ENCODE data around the gene TLE5. TPM values are rescaled to one million over a fixed set of nuclear protein-coding genes. Genes with fewer than 3 reads are reported as not detected.

The TLE5 gene
- total RNA-seq, 1 experiment from 2014 or later = 360 TPM

GRCh38 chr19:3075605-3076431, 13.5 kb upstream of the TLE5 start:
- intact Hi-C loops (cut with micrococcal nuclease; ENCODE audit: unreplicated experiment) = no loop called here
- DNase-seq (ENCODE audit: low spot score) = peak; percentile 56

DNA sequence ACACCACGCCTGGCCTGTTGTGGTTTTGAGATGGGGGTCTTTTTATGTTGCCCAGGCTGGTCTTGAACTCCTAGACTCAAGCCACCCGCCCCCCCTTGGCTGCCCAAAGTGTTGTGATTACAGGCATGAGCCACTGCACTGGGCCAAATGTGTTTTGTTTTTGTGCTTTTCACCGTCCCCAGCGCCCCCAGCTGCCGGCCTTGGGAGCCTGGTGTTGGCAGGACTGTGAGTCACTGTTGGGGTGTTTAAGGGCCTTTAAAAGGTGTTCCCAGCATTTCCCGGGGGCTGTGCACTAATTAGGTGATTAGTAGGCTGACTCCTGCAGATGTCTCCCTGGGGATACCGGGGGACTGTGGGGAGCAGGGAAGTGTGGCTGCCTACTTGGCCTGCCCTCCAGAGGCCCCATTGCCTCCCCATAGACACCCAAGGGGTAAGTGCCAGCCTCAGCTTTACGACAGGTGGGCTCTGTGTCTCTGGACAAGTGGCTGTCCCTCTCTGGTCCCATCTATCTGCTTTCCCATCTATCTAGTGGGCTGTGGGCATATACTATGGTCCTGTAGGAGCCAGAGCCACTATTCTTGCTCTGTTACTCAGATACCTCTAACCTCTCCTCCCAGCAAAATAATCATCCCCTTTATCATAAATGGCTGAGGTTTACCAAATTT, 11.8 kb upstream of the TLE5 start:
- BruUV-seq (replicated peaks) = no TSS peak
- H3K27ac ChIP-seq (ENCODE audit: low read depth, low read length, poor library complexity, severe bottlenecking) = peak overlapping the region; percentile 38
- POLR2A ChIA-PET (ENCODE audit: low non-redundant PET) = interaction anchor here (0.7 kb wide), 1 partner anchor 32 kb away, joined by 19 read pairs; no protein-coding TSS in a partner anchor
- DNase-seq (ENCODE audit: low spot score) = peak; percentile 47
- TF ChIP-seq EZH2 (IDR thresholded peaks at IDR 0.05; ENCODE audit: borderline replicate concordance, low read depth, low read length, poor library complexity, severe bottlenecking) = no peak
- peak; percentile 24; the same call in 1 of the 2 replicates for TF ChIP-seq CTCF (conservative IDR thresholded peaks at IDR 0.05; ENCODE audit: low read depth, low read length)
- intact Hi-C loops (cut with micrococcal nuclease; ENCODE audit: unreplicated experiment) = no loop called here
- peaks cover 11% of the 10 kb centered on the region for H3K4me1 ChIP-seq (ENCODE audit: insufficient read depth, low read length, poor library complexity, severe bottlenecking)
- no peaks in the 10 kb centered on the region for H3K27me3 ChIP-seq (replicated peaks; ENCODE audit: insufficient read depth, low read depth, low read length, poor library complexity)
- no peak overlapping the region for H3K4me3 ChIP-seq (ENCODE audit: low read depth, low read length, poor library complexity, severe bottlenecking)
- H3K9me3 ChIP-seq (ENCODE audit: low read depth, low read length, poor library complexity, severe bottlenecking) = no peaks in the 10 kb centered on the region
- no peaks in the 10 kb centered on the region for H3K36me3 ChIP-seq (ENCODE audit: insufficient read depth, low read length, poor library complexity, severe bottlenecking)
- CTCF ChIA-PET = no interaction called here

More at GRCh38 chr19:3075605-3076431, 13.5 kb upstream of the TLE5 start:
- TF ChIP-seq EZH2 (IDR thresholded peaks at IDR 0.05; ENCODE audit: borderline replicate concordance, low read depth, low read length, poor library complexity, severe bottlenecking) (no peak), CTCF (conservative IDR thresholded peaks at IDR 0.05; ENCODE audit: low read depth, low read length) (peak; percentile 99)
- no TSS peak for BruUV-seq (replicated peaks)
- no peaks in the 10 kb centered on the region for H3K36me3 ChIP-seq (ENCODE audit: insufficient read depth, low read length, poor library complexity, severe bottlenecking)
- peak overlapping the region; percentile 23 for H3K4me3 ChIP-seq (ENCODE audit: low read depth, low read length, poor library complexity, severe bottlenecking)
- ChIA-PET CTCF (interaction anchor here (0.6 to 0.7 kb wide), 2 partner anchors 28 to 281 kb away, joined by 3 read pairs; no protein-coding TSS in a partner anchor), POLR2A (ENCODE audit: low non-redundant PET) (interaction anchor here (0.6 kb wide), 2 partner anchors 63 to 122 kb away, joined by 3 read pairs; no protein-coding TSS in a partner anchor)
- no peaks in the 10 kb centered on the region for H3K9me3 ChIP-seq (ENCODE audit: low read depth, low read length, poor library complexity, severe bottlenecking)
- peaks cover 11% of the 10 kb centered on the region for H3K4me1 ChIP-seq (ENCODE audit: insufficient read depth, low read length, poor library complexity, severe bottlenecking)
- H3K27ac ChIP-seq (ENCODE audit: low read depth, low read length, poor library complexity, severe bottlenecking) = no peak overlapping the region
- no peaks in the 10 kb centered on the region for H3K27me3 ChIP-seq (replicated peaks; ENCODE audit: insufficient read depth, low read depth, low read length, poor library complexity)

DNA sequence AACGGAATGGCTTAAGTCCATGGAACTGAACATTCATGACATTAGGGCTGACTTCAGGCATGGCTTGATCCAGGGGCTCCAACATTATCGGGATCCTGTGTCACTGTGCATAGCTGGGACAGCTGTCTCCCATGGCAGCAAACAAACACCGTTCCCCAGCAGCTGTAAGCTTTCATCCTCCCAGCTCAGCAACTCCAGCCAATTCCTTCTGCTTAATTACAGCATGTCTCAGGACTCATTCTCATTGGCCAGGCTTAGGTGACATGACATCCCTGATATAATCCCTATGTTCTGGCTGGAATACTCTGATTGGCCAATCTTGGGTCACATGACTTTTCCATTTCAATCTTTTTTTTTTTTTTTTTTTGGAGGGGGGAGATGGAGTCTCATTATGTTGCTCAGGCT, 10.9 kb upstream of the TLE5 start:
- H3K27me3 ChIP-seq (replicated peaks; ENCODE audit: insufficient read depth, low read depth, low read length, poor library complexity) = no peaks in the 10 kb centered on the region
- no peaks in the 10 kb centered on the region for H3K9me3 ChIP-seq (ENCODE audit: low read depth, low read length, poor library complexity, severe bottlenecking)
- no peak overlapping the region for H3K4me3 ChIP-seq (ENCODE audit: low read depth, low read length, poor library complexity, severe bottlenecking)
- ChIA-PET POLR2A (ENCODE audit: low non-redundant PET) (interaction anchor here (0.7 kb wide), 1 partner anchor 31 kb away, joined by 19 read pairs; no protein-coding TSS in a partner anchor), CTCF (interaction anchor here (0.6 kb wide), 2 partner anchors 31 to 92 kb away, joined by 3 read pairs; no protein-coding TSS in a partner anchor)
- BruUV-seq (replicated peaks) = no TSS peak
- no peak overlapping the region for H3K27ac ChIP-seq (ENCODE audit: low read depth, low read length, poor library complexity, severe bottlenecking)
- peak; percentile 93 for DNase-seq (ENCODE audit: low spot score)
- intact Hi-C loops (cut with micrococcal nuclease; ENCODE audit: unreplicated experiment) = no loop called here
- H3K4me1 ChIP-seq (ENCODE audit: insufficient read depth, low read length, poor library complexity, severe bottlenecking) = peaks cover 11% of the 10 kb centered on the region
- no peak for TF ChIP-seq EZH2 (IDR thresholded peaks at IDR 0.05; ENCODE audit: borderline replicate concordance, low read depth, low read length, poor library complexity, severe bottlenecking)
- H3K36me3 ChIP-seq (ENCODE audit: insufficient read depth, low read length, poor library complexity, severe bottlenecking) = no peaks in the 10 kb centered on the region

Data from A673 (cell line).